Measurements from ENCODE around the gene CDK5RAP3.
"Not testable (repeated sequence)": the region's sequence is repeated elsewhere in the genome, so short reads cannot be mapped to it uniquely, and the experiment has no call there.

Gene CDK5RAP3

DNA sequence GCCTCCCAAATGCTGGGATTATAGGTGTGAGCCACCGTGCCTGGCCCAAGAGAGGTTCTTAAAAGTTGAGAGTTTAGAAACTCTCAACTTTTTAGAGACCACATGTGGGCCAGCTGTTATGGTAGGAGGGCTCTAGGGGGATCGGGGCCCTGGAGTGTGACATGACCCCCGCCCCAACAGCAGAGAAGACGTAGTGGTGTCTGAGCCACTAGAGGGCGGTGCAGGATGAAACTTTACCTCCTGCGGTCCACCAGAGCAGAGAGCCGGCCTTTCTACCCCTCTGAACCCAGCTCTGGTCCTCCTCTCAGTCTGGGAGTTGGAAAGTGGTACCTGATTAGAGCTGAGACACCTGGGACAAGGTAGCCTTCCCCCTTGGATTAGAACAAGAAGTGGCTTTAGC is 7.4 kb downstream of the CDK5RAP3 start:
- peak; percentile 70 for DNase-seq

DNA sequence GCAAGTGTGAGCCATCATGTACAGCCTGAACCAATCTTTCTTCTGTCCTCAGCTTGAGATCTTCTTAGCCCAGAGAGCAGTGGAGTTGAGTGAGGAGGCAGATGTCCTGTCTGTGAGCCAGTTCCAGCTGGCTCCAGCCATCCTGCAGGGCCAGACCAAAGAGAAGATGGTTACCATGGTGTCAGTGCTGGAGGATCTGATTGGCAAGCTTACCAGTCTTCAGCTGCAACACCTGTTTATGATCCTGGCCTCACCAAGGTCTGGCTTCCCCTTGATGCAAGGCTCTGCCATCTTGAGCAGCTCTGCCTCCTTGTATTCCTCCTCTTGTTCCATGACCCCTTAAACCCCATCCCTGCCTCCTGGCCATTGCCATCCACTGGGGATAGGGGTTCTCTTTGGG is 9.6 kb downstream of the CDK5RAP3 start:
- peak; percentile 19 for DNase-seq

DNA sequence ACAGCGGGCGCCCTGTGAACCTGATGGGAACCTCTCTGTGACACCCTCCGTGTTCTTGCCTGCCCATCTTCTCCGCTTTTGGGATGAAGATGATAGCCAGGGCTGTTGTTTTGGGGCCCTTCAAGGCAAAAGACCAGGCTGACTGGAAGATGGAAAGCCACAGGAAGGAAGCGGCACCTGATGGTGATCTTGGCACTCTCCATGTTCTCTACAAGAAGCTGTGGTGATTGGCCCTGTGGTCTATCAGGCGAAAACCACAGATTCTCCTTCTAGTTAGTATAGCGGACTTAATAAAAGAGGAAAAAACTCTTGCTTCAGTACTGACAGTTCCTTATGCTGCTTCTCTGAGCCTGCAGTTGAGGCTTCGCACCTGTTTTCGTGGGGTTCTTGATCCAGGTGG is 10.5 kb downstream of the CDK5RAP3 start:
- DNase-seq, result no peak

DNA sequence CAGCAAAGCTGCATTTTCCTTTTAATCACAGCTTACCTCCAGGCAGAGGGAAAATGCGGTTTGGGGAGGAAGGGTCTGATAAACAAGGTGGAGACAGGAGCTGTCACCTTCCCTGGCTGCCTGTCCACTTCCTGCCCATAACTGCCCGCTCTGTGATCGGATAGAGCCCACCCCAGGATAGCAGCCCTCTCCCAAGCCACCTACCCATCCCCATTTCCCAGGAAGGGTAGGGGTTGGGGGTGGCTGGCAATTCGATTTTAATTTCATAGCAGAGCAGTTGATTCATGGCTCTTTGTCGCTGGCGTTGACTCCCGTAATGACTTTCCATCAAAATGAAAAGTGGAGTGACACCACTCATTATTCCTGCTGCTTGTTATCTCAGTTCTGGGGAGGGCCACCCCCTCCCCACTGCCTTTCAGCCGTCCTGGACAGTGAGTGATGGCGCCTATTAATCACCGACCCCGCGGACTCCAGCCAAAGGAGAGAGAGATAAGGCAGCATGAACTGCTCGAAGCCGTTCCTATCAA is 11.2 kb downstream of the CDK5RAP3 start:
- no peak for DNase-seq

DNA sequence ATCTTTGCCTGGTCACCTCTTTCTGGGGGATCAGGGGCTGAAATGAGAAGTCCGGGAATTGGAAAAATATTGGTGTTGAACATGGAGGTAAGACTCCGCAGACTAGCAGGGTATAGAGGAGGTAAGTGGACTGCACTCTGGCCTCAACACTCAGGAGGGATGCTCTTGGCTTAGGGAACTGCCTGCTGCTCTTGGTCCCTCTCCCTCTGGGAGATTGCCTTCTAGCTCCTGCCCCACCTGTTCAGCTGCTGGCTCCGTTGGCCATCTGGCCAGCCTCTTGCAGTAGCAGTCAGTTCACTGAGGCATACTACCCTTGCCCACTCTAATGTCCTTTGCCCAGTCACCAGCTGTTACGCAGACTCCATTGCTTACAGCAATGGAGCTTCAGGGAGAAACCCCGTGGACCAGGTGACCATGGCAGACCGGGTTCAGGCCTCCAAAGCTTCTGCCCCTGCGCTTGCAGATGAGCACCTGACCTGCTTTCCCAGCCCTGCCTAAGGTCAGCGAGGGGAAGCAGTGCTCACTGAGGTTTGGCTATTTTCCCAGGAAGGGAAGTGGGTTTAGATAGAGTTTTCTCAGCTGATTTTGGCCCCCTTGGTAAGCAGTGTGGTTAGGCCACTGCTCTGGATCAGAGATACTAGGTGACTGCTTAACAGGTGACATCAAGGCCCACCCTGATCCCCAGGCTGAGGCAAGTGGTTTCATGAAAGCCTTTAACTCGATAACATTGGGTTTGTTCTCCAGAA is 11.9 kb downstream of the CDK5RAP3 start:
- DNase-seq, result no peak

DNA sequence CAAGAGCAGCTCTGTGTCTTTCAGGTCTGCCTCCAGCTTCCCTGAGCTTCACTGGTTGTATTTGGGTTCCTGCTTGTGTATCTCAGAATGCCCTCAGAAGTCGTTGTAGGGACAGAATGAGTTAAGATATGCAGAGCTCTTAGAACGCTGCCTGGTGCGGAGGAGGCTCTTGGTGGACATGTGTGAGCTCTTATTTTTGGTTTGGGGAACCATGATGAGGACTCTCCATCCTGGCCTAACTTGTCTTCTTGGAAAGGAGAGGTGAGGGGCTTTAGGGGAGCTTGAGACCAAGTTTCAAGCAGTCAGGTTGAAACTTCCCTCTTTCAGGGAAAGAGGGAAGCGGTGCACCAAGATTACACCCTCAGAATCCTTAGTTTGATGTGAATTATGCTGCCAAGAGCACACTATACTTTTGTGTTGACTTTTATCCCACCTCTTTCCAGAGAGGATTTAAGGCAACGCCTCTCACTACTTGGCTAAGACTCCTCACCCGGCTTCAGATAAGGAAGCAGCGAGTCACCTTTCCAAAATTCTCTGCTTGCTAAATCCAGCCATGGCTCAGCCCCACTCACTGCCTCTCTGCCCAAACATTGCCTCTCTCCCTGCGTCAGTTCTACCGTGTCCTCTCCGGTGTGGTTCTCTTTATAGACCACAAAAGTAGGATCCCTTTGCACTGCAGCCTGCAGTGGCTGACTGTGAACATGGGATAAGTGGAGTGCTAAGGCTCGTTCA is 12.7 kb downstream of the CDK5RAP3 start:
- no peak for DNase-seq

DNA sequence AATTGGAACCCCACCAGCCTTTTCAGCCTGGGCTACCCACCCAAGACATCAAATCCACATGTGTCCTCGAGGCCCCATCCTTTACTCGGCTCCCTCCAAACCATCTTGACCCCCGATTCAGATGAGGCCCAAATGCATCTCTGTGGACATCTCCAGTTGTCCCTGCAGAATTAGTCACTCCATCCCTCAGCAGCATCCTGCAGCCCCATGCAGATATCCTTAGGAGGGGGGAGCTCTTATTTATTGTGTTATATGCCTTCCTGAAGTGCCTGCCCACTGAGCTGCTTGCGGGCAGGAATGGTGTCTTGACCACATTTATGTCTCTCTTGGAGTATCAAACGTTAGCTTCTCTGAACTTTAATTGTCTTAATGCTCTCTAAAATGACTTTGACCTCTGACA is 15.6 kb downstream of the CDK5RAP3 start:
- no peak for DNase-seq

DNA sequence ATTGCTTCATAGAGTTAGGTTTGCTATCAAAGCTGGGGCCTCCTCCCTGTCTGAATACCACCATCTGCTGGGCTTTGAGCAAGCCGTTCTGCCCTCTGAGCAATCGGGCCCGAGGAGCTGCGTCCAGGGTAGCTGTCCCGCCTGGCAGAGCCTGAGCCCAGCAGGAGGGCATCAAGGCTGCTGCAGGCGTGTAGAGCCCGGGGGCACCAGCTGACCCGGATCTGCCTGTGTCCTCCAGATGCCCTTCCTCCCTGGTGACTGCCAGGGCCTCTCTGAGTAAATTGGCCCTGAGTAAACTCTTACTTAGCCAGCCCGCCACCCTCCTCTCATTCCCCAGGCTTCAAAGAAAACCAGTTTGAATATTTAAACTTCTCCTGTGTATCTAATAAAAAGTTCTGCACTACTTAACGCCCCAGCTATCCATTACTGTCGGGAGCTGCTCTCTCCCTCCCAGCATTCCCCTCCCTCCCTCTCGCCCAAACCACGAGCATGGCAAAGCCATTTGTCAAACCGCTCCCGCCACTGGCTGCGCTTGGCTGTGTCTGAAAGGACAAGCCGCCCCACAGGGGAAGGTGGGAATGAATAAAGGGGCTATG is 16.4 kb downstream of the CDK5RAP3 start:
- DNase-seq, result no peak

DNA sequence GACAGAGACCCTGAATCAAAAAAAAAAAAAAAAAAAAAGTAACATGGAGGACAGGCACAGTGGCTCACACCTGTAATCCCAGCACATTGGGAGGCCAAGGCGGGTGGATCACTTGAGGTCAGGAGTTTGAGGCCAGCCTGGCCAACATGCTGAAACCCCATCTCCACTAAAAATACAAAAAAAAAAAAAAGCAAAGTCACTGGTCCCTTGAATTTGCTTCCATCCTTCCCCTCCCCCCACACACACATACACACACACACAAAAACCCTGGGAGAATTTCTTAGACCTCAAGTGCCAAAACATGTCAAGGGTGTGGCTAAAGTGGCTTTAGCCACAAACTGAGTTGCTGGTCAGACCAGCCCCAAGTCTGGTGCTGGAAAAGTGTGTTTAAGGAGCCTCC is 17.5 kb downstream of the CDK5RAP3 start:
- not testable (repeated sequence) for DNase-seq

DNA sequence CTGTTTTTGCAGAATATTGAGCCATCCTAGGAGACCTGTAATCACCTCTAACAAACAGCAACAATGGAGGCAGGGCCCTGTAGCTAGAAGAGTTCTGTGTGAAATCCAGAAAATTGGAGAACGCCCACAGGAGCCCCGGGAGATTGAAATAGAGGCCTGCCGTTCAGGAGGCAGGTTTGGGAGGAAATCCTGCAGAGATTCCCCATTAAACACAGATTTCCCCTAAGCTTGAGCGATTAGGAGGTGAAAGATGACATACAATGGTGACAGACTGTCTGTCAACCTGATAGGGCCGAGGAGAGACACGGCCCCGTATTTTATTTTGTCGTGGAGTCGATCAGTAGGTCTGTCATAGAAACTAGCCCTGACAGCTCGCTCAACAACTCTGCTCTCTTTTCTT is 18.2 kb downstream of the CDK5RAP3 start:
- no peak for DNase-seq

DNA sequence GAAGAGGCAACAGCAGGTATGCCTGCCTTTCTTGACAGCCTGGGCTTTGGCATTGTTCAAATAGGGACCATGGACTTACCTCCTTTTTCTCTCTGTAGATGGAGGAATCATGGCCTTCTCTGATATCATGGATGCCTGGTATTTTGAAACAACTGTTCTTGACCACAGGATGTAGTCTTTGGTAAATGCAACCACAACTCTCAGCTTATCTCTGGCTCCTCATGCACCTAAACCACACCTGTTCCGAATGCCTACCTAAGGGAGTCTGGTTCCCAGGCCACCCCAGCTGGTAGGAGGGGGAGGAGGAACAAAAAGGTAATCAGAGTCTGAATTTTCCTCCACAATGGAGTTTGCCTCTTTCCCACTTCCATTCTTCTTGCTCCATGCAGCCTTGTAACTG is 18.8 kb downstream of the CDK5RAP3 start:
- no peak for DNase-seq

DNA sequence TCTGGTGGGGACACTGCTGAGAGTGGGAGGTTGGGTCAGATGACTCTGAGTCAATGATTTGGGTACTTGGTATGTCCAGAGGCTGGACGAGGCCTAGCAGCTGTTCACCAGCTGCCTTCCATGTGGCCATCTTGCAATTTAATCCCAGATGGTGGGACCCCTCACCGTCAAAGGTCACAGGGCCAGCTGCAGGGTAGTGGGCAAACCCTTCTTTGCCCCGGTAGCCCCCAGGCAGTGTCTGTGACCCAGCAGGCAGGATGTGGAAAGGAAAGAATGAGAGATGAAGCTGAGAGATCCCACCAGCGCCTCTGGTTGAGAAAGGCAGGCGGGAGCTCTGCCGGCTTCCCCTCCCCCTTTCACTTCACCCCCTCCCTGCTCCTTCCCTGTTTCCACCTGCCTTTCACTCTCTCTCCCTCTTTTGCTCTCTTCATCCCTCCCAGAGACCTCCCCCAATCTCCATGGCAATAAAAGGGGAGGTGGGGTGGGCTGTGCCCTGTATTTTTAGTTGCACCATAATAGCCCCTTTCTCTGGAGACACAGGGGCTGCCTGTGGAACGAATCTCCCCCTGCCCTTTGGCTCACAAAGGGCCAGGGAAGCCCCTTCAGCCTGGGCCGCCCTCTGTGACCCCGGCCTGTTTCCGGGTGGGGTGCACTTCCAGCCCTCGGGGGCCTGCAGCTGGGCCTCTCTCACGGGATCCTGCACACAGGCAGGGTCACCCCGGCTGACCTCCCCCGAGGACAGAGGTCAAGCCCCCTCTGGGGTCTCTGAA is 20.2 kb downstream of the CDK5RAP3 start:
- DNase-seq, result no peak

DNA sequence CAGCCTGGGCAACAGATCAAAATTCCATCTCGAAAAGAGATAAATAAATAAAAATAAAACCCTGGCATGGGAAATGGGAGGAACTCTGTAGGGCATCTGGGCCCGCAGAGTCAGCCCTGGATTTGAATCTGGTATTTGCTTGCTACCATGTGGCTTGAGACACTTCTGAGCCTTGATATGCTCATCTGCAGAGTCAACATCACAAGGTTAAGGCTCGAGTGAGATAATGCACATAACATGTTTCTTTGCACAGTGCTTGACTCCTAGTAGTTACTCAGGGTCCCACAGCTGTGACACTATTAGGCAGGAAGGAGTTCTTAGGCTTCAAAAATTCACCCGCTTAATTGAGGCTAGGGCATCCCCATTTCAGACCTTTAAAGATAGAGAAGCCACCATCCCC is 21.3 kb downstream of the CDK5RAP3 start:
- no peak for DNase-seq

DNA sequence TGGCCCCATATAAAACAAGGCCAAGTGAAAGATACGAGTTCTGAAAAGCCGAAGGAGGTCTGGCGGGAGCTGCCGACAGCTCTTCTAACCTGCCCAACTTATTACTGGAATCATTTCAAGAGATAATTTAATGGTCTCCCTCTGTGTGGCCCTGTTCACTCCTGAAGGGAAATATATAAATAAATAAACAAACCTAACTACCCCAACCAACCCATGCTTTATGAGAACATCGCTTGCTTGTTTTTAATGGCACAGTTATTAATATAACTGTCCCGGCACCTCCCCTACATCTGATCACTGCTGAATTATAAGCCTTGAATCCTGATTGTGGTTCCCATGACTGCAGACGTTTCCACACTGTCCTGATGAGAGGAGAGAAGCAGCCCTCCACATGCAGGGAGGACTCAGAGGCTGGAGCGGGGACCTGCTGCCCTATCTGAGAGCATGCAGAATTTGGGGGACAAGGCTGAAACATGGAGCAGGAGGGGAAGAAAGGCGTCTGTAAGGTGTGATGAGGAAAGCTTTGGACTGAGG is 22.2 kb downstream of the CDK5RAP3 start:
- no peak for DNase-seq

DNA sequence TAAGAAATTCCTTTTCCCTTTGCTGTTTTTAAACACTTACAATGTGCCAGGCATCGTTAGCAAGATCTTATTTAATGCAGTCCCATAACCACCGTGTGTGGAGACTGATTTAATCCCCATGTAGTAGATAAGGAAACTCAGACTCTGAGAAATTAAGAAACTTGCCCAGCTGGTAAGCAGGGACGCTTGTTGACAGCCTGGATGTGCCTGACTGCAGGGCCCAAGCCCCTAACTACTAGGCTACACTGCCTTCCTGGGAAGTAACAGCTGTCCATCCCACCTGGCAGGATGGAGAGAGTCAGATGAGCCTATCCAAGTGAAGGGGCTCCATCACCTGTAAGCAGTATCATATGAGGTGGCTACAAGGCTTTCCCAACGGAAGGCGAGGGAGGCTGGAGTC is 23.1 kb downstream of the CDK5RAP3 start:
- peak; percentile 13 for DNase-seq

DNA sequence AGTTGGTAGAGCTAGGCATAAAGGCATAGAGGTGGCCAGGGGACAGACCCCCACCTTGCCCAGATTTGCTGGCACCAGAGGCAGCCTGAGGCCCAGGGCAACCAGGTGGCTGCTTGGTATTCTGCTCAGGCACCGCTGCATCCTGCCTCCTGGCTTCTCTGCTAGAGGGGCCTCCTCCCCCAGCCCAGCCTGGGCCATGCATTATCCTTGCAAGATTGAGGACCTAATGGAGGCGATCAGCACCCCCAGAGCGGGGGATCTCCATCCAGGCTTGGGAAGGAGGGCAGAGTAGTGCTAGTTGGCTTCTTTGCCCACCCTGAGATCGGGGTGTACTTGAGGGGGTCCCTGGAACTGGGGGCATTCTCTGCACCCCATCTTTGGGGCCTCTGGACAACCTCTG is 23.8 kb downstream of the CDK5RAP3 start:
- DNase-seq, result no peak

DNA sequence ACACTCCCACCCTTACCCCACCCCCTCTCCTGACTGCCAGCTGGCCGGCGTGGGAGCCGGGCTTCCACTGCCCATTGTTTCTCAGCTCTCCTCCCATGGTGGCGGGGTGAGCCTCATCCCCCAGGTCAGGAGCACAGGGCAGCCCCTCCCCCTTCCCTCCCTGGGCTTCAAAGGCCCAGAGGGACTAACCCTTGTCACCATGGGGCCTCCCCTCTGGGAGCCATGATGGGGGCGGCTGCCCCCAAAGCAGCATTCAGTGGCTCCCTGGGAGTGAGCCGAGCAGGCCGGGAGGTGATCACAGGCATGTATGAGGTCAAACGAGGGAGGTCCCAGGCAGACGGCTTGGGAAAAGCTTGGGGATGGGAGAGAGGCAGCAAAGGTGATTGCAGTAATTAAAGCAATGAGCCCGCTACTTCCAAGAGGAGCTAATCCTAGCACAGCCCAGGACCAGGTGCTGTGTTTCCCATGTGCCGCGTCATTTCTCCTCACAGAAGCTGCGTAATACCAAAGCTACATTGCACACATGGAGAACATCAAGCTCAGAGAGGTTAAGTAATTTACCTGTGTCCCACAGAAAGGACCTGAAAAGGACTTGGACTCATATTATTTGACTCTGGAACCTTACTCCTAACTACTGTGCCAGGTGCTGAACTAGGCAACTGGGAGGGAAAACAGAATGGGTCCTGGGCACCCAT is 24.5 kb downstream of the CDK5RAP3 start:
- DNase-seq, result no peak

DNA sequence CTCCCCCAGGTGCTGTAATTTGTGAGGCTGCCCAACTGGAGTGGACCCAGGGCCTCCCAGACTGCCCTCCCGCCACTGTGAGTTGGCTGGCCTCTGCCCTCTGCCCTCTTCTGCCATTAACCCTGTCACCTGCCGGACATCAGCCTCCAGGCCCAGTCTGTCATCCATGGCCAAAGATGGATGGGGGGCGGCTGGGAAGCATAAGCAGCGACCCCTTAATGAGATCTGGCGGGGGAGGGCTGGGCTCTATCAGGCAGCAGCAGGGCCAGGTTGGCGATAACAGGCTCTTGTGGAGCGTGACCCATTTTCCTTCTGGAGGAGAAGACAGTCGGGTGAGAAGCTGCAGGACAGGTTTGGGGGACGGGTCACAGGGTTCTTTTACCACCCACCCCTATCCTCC is 25.3 kb downstream of the CDK5RAP3 start:
- DNase-seq, result no peak

DNA sequence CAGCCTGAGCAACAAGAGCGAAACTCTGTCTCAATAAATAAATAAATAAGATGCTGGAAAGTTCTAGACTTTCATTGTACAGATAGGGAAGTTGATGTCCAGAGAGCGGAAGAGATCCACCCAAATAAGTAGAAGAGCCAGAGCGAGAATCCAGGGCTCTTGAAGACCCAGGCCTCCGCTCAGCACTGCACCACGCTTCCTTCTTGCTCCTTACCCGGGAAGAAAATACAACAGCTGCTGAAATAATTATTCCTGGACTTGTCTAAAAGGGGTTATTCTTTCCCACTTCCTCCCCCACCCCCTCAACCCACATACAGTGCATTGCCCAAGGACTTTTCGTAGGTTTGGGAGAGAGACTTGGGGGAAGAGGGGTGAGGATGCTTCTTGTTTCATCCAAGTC is 26.7 kb downstream of the CDK5RAP3 start:
- DNase-seq, result no peak

DNA sequence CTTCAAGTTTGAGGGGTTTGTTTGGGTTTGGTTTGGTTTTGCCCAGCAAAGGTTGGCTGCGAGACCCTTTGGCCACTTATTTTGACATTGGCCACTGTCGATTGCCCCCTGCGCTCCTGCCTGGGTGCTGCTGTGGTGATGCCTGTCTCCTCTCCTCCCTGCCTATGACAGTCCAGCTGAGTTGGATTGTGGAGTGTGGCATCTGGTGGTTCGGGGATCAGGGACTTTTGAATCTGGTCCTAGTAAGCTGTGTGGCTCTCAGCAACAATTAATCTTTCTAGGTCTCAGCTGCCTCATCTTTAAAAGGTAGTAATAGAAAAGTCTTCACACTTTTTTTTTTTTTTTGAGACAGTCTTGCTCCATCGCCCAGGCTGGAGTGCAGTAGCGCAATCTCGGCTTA is 27.1 kb downstream of the CDK5RAP3 start:
- DNase-seq, result no peak

DNA sequence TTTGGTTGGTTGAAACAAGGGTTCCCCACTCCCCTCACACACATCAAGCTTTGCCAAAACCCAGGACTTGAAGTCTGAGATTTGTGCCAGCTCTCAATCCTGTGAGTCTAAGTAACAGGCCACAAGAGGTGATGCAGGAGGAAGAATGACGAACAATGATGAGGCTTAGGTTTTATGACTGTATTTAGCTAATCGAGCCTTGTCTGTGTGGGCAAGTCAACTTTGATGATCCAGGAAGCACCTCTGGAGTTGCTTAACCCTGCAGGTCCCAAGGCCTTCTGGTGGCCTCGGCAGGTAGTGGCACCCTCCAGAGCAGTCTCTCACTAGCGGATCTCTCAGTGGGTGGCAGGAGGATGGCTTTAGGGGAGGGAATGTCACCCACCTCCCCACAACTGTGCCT is 28.7 kb downstream of the CDK5RAP3 start:
- no peak for DNase-seq

DNA sequence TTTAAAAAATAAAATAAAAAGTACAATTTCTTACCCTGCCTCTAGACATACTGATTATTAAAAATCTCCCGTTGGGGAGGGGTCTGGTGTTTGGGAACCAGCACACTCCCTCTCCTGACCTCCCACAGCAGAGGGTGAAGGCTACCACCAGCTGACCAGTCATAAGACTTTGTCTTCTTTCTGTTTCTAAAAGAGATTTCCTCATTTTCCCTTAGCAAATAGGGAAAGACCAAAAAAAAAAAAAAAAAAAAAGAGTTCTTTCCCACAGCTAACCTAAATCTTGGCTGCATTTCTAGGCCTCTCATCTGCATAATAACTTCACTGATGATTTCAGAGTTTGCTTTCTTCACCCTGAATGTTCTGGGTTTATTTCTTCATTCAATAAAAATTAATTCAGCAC is 30.3 kb downstream of the CDK5RAP3 start:
- no peak for DNase-seq
